SW480 (cell line): ENCODE results near the gene ECHDC1.

Source experiments
- DNase-seq: peaks from one replicate; pipeline ENCODE4 v3.0.0-alpha.2; 2016; ENCODE audit warnings: low spot score

Gene ECHDC1

GRCh38 chr6:127289934-127290333 is 53.5 kb downstream of the ECHDC1 start:
- no peak for DNase-seq

- no peak for DNase-seq
Measured at GRCh38 chr6:127288705-127289104, 54.7 kb downstream of the ECHDC1 start.

GRCh38 chr6:127282184-127282583 is 61.2 kb downstream of the ECHDC1 start:
- DNase-seq = no peak

GRCh38 chr6:127279815-127280214 is 63.6 kb downstream of the ECHDC1 start:
- DNase-seq = no peak

GRCh38 chr6:127277878-127278843 is 65.2 kb downstream of the ECHDC1 start:
- DNase-seq = no peak

- DNase-seq = no peak
Measured at GRCh38 chr6:127276331-127276730, 67.1 kb downstream of the ECHDC1 start.

- DNase-seq = no peak
Measured at GRCh38 chr6:127273499-127273898, 69.9 kb downstream of the ECHDC1 start.

GRCh38 chr6:127272576-127272975 is 70.8 kb downstream of the ECHDC1 start:
- DNase-seq = no peak

- DNase-seq = no peak
Measured at GRCh38 chr6:127267646-127268625, 75.5 kb downstream of the ECHDC1 start.

- peak; percentile 41 for DNase-seq
Measured at GRCh38 chr6:127266892-127267645, 76.3 kb downstream of the ECHDC1 start.

- DNase-seq = peak; percentile 87
Measured at GRCh38 chr6:127266178-127266891, 77.1 kb downstream of the ECHDC1 start, which contains the start of gene RNF146. RNF146 (plus strand) TSS chr6:127266864; CDS start chr6:127280339, 13,475 bp downstream.

- no peak for DNase-seq
Measured at GRCh38 chr6:127263481-127263880, 79.9 kb downstream of the ECHDC1 start.

GRCh38 chr6:127262896-127263295 is 80.5 kb downstream of the ECHDC1 start:
- DNase-seq = no peak

GRCh38 chr6:127255286-127255685 is 88.1 kb downstream of the ECHDC1 start:
- no peak for DNase-seq

GRCh38 chr6:127249621-127250020 is 93.8 kb downstream of the ECHDC1 start:
- no peak for DNase-seq

GRCh38 chr6:127247114-127248096 is 96.0 kb downstream of the ECHDC1 start:
- peak; percentile 13 for DNase-seq

GRCh38 chr6:127243501-127243900 is 99.9 kb downstream of the ECHDC1 start:
- DNase-seq = no peak
